Measurements from ENCODE around the gene KDM3A.

KDM3A gene

DNA sequence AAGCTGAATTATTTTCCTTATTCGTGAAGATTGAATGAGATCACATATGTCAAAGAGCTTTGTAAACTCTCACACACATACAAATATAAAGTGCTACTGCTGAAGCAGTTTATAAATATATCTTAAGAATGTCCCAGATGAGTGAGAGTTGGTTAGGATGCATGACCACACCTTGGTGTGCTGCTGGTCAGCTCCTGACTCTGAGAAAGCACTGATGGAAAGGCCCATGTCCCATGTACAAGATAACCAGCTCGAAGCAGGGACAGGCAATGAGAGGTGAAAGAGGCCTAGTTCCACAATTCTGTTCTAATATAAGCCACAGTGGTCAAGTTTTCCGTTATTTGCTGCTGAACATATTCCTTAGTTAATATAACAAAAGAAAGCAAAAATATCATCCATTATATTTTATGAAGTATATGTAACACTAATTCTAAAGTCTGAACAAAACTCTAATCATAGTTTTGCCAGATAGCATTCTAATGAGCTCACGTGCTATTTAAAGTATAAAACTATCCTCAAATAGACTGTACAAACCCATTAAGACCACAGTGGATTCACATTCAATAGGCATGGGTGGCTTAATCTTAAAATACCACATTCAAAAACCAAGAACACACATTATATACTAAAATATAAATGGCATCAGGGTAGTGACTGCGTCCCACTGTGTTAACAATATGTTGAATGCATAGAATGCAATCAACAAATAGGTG is 72.9 kb downstream of the KDM3A start:
- DNase-seq (ENCODE audit: low read depth in 2 of 2) = no peak

DNA sequence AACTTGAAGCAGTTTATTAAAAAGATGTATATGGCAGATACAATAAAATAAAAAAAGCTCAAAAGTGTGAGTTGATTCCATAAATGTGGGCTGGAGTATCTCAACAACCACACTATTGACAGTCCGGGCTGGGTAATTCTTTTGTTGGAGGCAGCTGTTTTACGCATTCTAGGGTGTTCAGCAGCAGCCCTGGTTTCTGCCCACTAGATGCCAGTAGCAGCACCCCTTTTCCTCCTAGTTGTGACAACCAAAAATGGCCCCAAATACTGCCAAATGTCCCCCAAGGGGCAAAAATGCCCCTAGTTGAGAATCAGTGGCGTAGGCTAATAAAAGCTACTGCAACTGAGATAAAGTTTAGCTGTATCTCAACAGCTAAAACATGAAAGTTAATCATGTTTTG is 77.3 kb downstream of the KDM3A start:
- no peak for DNase-seq (ENCODE audit: low read depth in 2 of 2)

DNA sequence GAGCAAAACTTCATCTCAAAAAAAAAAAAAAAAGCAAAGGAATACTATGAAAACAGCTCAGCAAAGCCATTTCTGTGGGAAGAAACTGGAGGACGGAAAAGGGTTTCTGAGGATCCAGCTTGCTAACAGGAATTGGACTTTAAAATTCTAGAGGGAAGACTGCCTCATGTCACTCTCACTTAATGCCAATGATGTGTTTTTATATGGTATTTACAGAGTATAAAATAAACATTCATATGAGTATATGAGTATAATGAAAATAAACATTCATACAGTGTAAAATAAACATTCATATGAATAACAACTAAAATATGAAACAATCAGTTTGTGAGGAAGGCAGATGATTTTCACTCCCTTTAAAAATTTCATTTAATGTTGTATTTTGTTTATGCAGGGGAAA is 78.2 kb downstream of the KDM3A start:
- no peak for DNase-seq (ENCODE audit: low read depth in 2 of 2)

DNA sequence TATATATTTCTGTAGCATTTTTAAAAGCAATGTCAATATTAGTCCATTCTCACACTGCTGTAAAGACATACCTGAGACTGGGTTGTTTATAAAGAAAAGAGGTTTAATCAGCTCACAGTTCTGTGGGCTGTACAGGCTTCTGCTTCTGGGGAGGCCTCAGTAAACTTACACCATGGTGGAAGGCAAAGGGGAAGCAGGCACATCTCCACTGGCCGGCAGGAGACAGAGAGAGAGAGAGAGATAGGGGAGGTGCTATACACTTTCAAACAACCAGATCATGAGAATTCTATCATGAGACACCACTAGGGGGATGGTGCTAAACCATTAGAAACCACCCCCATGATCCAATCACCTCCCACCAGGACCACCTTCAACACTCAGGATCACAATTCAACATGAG is 79.0 kb downstream of the KDM3A start:
- no peak for DNase-seq (ENCODE audit: low read depth in 2 of 2)

DNA sequence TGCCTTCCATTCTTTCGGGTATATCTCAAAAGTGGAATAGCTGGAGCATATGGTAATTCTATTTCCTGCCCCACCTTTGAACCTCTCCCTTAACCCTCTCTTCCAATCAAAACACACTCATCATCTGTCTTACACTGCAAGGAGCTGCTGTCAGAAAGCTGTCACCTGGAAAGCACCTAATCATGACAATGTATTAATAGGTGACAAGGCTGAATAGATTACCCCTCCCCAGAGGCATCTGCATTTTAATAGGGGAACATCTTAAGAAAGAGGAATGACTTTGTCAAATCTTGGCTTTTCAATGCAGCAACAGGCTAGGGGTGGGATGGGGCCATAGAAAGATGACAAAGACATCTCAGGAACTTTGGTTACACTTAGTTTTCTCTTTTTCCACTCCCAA is 80.8 kb downstream of the KDM3A start:
- no peak for DNase-seq (ENCODE audit: low read depth in 2 of 2)

DNA sequence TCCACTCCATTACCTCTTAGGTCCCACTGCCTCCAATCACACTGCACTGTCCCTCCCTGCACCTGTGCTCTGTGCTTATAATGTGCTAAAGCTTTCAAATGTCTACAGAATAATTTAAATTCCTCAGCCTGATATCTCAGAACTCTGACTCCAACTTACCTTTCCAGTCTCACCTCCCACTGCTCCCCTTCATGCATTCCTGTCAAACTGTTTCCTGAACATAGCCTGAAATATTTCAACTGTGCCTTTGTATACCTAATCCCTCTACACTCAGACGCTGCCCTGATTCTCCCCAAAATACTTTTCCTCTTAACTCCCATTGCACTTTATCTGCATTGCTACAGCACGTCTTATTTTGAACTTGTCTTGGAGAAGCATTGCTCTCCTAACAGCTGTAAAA is 81.5 kb downstream of the KDM3A start:
- DNase-seq (ENCODE audit: low read depth in 2 of 2) = no peak

DNA sequence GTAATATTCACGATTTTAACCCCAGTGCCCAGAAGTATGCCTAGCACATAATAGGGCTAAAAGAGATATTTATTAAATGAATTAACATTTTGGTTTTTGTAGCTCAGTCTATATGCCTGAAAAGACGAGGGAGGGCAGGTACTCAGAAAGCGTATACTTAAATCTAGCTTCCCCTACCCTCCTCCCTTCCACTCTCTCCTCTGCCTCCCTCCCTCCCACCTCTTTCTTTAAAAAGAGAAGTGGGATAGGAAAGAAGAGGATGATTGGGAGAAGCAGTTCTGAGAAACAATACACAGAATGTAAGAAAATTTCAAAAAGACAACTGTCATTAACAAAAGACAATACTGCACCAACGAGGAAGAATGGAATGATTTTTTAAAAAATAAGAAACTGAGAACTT is 82.3 kb downstream of the KDM3A start:
- DNase-seq (ENCODE audit: low read depth in 2 of 2) = no peak

DNA sequence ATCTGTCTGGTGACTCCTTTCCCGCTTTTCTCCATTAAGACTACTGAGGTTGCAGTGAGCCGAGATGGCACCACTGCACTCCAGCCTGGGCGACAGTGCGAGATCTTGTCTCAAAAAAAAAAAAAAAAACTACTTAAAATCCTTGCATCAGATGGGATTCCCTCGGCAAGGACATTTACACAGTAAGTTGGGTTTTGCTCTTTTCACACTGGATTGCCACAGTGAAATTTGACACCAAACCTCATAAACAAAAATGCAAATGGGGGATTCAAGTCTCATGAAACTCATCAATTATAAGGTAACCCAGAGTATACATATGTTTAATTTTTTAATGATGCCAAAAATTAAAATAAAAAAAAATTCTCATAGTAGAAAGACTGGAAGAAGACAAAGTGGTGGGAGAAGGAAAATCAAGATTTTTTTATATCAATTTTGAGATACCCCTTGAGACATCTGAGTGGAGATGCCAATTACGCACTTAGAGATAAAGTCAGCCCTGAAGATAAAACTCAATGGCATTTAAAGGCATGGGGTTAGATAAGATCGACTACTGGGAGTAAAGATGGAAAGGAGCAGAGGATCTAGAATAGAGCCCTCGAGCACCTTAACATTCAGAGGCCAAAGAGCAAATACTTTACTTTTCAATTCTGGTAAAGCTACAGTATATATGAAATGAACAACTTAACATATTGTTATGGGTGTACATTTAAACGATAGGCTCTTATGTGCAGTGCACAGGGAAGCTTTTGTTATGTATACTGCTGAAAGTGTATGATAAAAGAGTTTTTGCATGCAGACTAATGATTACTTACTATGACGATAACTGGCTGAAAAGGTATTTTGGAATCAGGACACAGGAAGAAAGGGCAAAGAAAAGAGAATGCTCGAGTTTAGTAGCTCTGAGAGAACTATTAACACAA is 84.5 kb downstream of the KDM3A start:
- no peak for DNase-seq (ENCODE audit: low read depth in 2 of 2)

DNA sequence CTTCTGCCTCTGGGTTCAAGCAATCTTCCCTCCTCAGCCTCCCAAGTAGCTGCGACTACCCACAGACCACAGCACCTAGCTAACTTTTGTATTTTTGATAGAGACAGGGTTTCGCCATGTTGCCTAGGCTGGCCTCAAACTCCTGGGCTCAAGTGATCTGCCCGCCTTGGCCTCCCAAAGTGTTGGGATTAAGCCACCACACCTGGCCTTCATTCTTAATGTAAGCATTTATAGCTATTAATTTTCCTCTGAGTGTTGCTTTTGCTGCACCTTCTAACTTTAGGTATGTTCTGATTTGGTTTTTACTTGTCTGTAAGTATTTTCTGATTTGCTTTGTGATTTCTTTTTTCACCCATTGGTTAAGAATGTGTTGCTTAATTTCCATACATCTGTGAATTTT is 92.4 kb downstream of the KDM3A start:
- no peak for DNase-seq (ENCODE audit: low read depth in 2 of 2)

DNA sequence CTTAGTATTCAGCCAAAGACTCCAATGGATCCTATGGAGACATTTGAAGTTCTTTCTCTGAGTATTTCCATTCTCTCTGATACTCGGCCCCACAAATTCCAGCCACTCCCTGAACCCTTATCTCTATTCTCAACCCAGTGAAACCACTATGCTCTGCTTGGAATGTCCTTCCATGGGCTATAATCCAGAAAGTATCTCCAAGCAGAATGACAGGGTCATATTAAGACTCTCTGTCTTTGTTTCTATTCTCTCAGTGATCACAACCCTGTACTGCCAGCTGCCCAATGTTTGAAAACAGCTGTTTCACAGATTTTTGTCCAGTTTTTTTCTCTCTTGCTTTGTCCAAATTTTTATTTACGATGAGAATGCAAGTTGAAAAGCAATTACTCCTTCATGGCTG is 100.2 kb downstream of the KDM3A start:
- no peak for DNase-seq (ENCODE audit: low read depth in 2 of 2)
